ENCODE measurements around the gene CADPS. TPM values are rescaled to one million over a fixed set of nuclear protein-coding genes. Genes with fewer than 3 reads are reported as not detected.

Gene CADPS
- total RNA-seq, 4 donors from 2014 or later = 0.82 to 13.2 TPM; not detected in 2

GRCh38 chr3:62918777-62919176 is 43.6 kb upstream of the CADPS start:
- Histone ChIP-seq H3K27me3 (no peaks in the 10 kb centered on the region), H3K4me1 (no peaks in the 10 kb centered on the region), H3K9me3 (no peaks in the 10 kb centered on the region), H3K4me3 (no peak overlapping the region), H3K27ac (no peak overlapping the region), H3K36me3 (no peaks in the 10 kb centered on the region)
- TF ChIP-seq POLR2A (IDR thresholded peaks at IDR 0.05) (no peak), CTCF (IDR thresholded peaks at IDR 0.05) (no peak)
- intact Hi-C loops (cut with DNase I; ENCODE audit: low total_unique reads) = no loop called here
- no peak for DNase-seq

- no peak for TF ChIP-seq POLR2A (IDR thresholded peaks at IDR 0.05)
- TF ChIP-seq CTCF (IDR thresholded peaks at IDR 0.05) = no peak
- no peak for DNase-seq
- no peak overlapping the region for H3K27ac ChIP-seq
- intact Hi-C loops (cut with DNase I; ENCODE audit: low total_unique reads) = no loop called here
- no peaks in the 10 kb centered on the region for H3K36me3 ChIP-seq
- H3K4me1 ChIP-seq = no peaks in the 10 kb centered on the region
- no peaks in the 10 kb centered on the region for H3K27me3 ChIP-seq
- no peak overlapping the region for H3K4me3 ChIP-seq
- no peaks in the 10 kb centered on the region for H3K9me3 ChIP-seq
These were observed 42.9 kb upstream of the CADPS start for GRCh38 chr3:62918131-62918530.

- TF ChIP-seq POLR2A (IDR thresholded peaks at IDR 0.05) (no peak), CTCF (IDR thresholded peaks at IDR 0.05) (no peak)
- H3K9me3 ChIP-seq = no peaks in the 10 kb centered on the region
- H3K27ac ChIP-seq = no peak overlapping the region
- intact Hi-C loops (cut with DNase I; ENCODE audit: low total_unique reads) = no loop called here
- H3K4me1 ChIP-seq = no peaks in the 10 kb centered on the region
- H3K36me3 ChIP-seq = no peaks in the 10 kb centered on the region
- no peak for DNase-seq
- no peaks in the 10 kb centered on the region for H3K27me3 ChIP-seq
- no peak overlapping the region for H3K4me3 ChIP-seq
These were observed 36.3 kb upstream of the CADPS start for GRCh38 chr3:62911526-62911925.

GRCh38 chr3:62905331-62905730 is 30.1 kb upstream of the CADPS start:
- Histone ChIP-seq H3K4me3 (no peak overlapping the region), H3K9me3 (no peaks in the 10 kb centered on the region), H3K4me1 (no peaks in the 10 kb centered on the region), H3K27me3 (no peaks in the 10 kb centered on the region), H3K27ac (no peak overlapping the region), H3K36me3 (no peaks in the 10 kb centered on the region)
- intact Hi-C loops (cut with DNase I; ENCODE audit: low total_unique reads) = no loop called here
- TF ChIP-seq CTCF (IDR thresholded peaks at IDR 0.05) = no peak
- TF ChIP-seq POLR2A (IDR thresholded peaks at IDR 0.05) = no peak
- no peak for DNase-seq

- intact Hi-C loops (cut with DNase I; ENCODE audit: low total_unique reads) = no loop called here
- no peak overlapping the region for H3K27ac ChIP-seq
- no peaks in the 10 kb centered on the region for H3K27me3 ChIP-seq
- H3K4me1 ChIP-seq = no peaks in the 10 kb centered on the region
- TF ChIP-seq CTCF (IDR thresholded peaks at IDR 0.05) = no peak
- DNase-seq = no peak
- H3K36me3 ChIP-seq = no peaks in the 10 kb centered on the region
- no peak overlapping the region for H3K4me3 ChIP-seq
- H3K9me3 ChIP-seq = no peaks in the 10 kb centered on the region
These were observed 23.6 kb upstream of the CADPS start for GRCh38 chr3:62898530-62899496.
